Neural cell (in vitro differentiated cells): ENCODE results near the gene PCNX1.

ENCODE experiments used
- CTCF ChIP-seq: fragments of 450-650 bp; IDR thresholded peaks from 2 replicates; pipeline ENCODE4 v1.5.1; 2014; ENCODE audit warnings: antibody characterized with exemption, mild to moderate bottlenecking, moderate library complexity; ENCODE audit not compliant: poor library complexity, severe bottlenecking
- POLR2AphosphoS5 ChIP-seq: IDR thresholded peaks from 2 replicates; pipeline ENCODE4 v1.6.1; 2012

- TF ChIP-seq CTCF, result no peak
- no peak for TF ChIP-seq POLR2AphosphoS5
These were observed 36.6 kb downstream of the PCNX1 start for GRCh38 chr14:70943838-70944237.
